Measurements from ENCODE around the gene GNG7.
A peak's percentile ranks its signal among the peaks of the same experiment; 100 is the strongest.
"Not testable (repeated sequence)": the region's sequence is repeated elsewhere in the genome, so short reads cannot be mapped to it uniquely, and the experiment has no call there.

Gene GNG7

DNA sequence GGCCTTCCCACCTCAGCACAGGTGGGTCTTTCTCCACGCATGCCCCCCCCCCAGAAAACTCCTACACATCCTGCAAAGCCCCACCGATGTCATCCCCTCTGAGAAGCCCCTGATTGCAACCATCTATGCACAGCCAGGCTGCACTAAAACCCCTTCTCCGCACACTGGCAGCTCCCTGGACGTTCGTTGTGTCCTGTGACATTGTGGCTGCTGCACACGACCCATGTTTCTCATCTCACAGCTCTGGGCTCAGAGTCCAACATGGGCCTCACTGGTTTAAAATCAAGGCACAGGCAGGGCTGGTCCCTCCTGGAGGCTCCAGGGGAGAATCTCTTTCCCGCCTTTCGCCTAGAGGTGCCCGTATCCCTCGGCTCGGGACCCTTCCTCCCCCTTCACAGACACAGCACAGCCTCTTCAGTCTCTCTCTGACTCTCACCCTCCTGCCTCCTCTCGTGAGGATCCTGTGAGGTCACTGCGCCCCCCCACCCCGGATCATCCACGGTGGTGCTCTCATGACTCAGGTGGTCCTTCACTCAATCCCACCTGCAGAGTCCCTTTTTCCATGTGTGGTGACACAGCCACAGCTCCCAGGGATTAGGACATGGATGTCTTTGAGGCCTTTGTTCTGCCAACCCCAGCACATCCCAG lies 155.3 kb downstream of the GNG7 start:
- DNase-seq: no peak

DNA sequence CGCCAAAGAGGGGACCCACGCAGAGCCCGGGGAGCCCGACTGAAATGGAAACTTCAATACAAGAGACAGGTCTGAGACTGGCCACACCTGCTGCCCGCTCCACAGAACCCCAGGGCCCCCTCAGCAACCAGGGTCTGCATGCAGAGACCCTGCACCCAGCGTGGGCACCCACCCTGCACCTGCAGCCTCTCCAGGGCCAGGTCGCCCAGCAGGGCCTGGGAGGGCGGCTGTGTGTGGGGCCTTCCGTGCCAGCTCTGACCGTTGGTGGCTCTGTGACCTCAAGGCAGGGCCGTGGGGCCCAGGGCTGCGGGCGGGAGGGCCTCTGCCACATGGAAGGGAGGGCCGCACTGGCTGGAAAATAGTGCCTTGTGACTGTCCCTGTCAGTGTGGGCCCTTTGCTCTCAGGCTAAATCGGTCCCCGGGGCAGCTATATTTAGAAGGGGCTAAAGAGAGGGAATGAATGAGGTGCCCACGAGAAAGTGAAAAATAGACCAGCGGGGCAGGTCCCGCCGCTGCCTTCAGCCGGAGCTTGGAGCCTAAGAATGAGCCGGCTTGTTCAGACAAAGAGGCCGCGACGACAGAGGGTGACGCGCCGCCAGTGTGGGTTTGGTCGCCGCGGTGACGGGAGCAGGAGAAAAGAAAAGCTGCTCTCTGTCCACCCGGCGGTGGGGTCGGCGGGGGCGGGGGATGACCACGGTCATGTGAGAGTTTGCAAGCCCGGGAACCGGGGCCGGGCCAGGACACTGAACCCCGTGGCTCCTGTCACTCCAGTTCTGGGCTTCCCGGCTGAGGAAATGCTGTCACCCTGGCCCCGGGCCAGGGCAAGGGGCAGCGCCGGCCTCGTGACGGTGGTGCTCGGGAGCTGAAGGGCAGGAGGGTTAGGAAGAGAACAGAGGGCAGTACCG lies 156.1 kb downstream of the GNG7 start:
- DNase-seq: no peak

DNA sequence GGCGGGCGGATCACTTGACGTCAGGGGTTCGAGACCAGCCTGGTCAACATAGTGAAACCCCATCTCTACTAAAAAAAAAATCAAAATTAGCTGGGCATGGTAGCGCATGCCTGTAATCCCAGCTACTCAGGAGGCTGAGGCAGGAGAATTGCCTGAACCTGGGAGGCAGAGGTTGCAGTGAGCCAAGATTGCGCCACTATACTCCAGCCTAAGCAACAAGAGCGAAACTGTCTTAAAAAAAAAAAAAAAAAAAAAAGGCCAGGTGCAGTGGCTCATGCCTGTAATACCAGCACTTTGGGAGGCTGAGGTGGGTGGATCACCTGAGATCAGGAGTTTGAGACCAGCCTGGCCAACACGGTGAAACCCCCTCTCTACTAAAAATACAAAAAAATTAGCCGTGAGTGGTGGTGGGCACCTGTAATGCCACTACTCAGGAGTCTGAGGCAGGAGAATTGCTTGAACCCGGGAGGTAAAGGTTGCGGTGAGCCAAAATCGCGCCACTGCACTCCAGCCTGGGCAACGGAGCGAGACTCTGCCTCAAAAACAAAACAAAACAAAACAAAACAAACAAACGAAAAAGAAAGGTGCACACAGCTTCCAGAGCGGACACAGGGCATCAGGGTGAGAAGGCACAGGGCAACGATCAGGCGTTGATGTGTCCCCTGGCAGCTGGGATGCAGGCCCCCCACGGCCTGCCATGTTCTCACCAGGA lies 156.9 kb downstream of the GNG7 start:
- DNase-seq: not testable (repeated sequence)

DNA sequence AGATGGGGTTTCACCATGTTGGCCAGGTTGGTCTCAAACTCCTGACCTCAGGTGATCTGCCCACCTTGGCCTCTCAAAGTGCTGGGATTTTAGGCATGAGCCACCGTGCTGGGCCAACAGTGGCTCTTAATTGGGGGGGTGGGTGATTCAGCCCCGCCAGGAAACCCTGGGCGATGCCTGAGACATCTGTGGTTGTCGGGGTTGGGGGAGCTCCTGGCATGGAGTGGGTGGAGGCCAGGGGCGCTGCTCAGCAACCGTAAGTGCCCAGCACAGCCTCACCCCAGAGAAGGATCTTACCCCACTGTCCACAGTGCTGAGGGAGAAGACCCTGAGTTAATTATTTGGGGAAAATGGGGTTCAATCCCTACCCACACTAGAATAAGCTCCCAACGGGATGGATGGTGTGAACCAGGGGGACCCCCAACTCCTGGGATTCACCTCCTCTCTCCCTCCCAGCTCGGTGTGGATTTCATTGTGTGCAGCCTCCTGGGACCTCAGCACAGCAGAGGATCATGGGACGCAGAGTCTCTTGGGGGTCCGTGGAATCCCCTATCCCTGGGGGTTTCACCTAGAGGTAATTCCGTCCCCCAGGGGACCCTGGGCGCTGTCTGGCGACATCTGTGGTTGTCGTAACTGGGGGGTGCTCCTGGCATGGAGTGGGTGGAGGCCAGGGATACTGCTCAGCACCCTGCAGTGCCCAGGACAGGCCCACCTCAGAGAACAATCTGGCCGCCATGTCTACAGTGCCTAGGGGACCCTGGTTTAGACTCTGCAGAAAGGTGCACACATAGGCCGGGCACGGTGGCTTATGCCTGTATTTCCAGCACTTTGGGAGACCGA lies 157.7 kb downstream of the GNG7 start:
- DNase-seq: no peak

DNA sequence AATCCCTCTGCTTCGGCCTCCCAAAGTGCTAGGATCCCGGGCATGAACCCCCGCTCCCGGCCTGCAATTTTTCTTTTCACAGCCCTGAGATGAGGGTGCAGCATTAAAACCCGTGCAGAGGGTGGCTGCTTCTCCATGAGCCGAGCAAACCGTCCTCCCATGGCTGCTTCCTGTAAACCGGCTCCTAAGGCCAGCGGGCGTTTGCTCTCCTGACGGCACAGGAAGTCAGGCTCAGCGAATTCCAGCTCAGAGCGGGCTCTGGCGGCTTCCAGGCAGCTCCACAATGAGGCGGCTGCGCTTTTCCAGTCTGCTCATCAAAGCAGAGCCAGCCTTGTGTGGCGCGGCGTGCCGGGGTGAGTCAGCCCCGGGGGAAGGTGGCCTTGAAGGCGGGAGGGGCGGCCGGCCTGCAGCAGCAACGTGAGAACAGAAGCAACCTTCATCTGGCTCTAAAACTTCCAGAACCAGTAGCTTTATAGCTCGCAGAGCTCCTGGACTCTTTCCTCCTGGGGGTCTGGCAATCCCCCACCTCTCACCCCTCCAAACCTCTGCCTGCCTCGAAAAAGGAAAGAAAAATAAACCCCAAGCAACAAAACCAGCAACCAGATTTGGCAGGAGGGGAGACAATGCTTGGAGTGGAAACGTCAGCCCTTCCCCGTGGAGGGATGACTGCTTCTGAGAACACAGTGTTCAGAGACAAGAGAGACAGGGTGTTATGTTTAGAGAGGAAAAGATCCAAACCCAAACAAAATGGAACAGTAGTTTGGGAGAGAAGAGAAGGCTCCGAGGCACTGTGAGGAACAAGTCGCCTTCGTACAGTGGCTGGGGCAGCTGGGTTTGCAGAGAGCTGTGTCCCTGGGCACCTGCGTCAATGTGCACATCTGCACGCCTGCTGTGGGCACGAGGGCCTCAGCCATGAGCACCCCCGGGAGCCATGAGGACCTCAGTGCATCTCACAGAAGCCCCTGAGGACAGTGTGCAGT lies 158.7 kb downstream of the GNG7 start:
- DNase-seq: peak; percentile 70

DNA sequence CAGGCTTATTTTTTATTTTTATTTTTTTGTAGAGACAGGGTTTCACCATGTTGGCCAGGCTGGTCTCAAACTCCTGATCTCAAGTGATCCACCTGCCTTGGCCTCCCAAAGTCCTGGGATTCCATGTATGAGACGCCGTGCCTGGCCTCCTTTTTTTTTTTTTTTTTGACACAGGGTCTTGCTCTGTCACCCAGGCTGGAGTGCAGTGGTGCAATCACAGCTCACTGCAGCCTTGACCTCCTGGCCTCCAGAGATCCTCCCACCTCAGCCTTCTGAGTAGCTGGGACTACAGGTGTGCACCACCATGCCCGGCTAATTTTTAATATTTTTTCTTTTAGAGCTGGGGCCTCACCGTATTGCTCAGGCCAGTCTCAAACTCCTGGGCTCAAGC lies 159.4 kb downstream of the GNG7 start:
- DNase-seq: not testable (repeated sequence)

DNA sequence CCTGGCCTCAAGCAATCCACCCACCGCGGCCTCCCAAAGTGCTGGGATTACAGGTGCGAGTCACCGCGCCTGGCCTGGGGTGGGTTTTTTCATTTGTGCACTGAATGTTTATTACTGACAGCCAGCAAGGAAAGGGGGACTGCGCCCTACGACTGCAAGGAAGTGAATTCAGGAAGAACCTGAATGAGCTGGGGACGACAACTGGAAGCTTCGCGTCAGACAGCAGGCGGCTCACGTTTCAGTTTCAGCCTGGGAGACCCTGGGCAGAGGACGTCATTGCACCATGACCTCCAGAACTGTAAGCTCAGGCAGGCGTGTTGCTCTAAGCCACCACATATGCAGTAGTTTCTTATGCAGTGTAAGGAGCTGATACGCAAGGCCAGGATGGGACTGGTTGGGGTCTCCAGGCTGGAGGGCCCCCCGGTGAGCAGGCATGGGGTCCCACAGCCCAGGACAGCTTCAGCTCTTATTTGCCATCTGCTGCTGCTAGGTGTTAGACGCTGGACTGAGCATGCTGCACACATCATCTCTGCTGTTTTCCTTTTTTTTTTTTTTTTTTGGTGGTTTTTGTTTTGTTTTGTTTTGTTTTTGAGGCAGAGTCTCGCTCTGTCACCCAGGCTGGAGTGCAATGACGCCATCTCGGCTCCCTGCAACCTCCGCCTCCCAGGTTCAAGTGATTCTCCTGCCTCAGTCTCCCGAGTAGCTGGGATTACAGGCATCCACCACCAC lies 160.0 kb downstream of the GNG7 start:
- no peak for DNase-seq

DNA sequence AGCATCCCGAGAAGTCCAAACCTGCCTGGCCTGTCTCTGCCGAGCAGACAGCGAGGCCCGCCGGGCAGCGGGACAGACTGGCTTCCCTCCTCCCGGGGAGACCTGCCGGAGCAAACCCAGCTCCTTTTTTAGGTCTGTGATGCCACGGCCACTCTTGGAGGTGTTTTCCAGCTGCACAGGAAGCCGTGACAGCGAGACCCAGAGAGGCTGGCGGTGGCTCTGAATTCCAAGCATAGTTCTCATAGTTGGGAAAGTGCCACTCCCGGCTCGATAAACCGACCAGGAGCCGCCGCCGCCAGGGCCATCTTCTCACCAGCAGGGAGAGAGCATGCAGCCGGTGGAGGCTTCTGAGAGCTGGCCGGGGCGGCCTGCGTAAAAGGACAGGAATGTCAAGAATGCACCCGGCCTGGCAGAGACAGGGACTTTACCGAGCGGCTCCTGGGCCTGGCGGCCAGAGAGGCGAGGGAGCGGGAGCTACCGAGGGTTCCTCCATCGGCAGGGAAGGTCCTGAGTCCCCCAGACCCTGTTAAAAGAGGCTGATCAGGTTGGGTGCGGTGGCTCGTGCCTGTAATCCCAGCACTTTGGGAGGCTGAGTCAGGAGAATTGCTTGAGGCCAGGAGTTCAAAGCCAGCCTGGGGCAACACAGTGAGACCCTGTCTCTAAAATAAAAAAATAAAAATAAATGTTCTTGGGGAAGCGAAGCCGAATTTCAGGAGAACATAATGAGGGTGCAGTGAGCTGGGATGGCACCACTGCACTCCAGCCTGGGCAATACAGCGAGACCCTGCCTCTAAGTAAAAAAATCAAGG lies 161.6 kb downstream of the GNG7 start:
- no peak for DNase-seq

DNA sequence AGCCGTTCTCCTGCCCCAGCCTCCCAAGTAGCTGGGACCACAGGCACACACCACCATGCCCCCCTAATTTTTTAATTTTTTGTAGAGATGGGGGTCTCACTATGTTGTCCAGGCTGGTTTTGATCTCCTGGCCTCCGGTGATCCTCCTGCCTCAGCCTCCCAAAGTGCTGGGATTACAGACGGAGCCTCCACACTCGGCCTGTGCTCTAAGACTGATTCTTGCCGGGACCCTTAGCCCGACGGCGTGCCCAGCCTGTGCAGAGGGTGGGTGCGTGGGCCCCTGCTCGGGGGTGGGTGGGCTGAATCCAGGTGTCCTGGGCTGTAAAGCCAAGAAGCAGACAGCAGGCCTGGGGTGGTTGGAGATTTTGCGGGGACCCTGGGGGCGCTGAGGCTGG lies 162.2 kb downstream of the GNG7 start:
- DNase-seq: no peak

DNA sequence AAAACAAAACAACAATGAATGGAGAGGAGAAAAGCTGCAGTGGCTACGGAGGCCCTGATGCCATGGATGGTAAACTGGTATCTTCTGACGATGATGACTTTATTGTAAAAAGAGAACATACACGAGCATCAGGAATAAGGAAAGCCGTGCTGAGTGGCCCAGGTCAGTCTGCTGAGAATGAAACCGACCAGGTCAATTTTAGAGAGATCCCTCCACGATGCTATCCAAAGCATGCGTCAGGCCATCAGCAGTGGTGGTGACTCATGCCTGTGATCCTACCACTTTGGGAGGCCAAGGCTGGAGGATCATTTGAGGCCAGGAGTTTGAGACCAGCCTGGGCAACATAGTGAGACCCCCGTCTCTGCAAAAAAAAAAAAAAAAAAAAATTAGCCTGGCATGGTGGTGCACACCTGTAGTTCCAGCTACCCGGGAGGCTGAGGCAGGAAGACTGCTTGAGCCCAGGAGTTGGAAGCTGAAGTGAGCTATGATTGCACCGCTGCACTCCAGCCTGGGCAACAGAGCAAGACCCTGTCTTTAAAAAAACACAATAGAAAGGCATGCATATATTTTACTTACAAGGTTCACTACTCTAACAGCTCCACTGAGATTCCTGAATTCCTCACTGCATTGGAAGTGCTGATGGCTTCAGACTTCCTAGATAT lies 164.3 kb downstream of the GNG7 start:
- DNase-seq: no peak

DNA sequence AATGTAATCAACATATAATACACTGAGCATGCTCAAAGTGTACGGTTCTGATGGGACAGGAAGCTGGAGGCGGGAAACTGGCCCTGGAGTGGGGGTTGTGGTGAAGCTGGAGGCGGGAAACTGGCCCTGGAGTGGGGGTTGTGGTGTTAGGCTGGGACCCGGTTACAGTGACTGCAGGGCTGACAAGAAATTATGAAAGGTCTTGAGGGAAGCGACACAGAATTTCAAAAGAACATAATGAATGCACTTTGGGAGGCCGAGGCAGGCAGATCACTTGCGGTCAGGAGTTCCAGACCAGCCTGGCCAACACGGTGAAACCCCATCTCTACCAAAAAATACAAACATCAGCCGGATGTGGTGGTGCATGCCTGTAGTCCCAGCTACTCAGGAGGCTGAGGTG lies 164.9 kb downstream of the GNG7 start:
- DNase-seq: not testable (repeated sequence)

DNA sequence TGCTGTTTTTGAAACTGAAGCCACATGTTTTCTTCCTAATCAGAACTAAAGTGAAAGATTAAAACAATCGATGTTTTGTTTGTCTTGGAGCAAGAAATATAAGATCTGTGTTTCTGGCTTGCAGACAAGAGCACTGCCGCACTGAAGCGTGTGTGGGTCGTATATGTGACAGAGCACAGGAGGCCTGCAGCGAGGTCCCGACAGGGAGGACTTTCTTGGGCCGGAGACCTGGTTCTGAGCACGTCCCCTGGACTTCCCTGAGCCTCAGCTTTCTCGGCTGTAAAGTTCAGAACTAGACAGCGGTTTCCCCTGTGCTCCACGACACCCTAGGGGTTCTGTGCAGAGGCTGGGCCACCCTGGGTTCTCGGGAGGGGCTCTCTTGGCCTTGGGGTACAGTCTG lies 166.0 kb downstream of the GNG7 start:
- no peak for DNase-seq

DNA sequence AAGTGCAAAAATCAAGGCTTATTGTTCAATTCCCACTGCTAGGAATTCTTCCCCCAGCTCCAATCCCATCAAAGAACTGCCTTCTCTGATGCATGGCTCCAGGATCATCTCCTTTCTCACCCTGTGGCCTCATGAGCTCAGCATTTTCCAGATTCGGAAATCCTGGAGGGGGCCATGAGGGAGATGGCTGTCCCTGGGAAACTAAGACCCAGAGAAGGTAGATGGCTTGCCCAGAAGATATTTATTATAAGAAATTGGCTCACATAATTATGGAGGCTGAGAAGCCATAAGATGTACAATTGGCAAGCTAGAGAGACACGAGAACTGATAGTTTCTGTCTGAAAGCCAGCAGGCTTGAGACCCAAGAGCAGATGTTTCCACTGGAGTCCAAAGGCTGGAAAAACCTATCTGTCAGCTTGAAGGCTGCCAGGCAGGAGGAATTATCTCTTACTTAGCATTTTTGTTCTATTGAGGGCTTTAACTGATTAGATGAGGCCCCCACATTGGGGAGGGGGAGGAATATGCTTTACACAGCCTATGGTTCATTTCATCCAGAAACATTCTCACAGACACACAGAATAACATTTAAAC lies 168.0 kb downstream of the GNG7 start:
- no peak for DNase-seq

DNA sequence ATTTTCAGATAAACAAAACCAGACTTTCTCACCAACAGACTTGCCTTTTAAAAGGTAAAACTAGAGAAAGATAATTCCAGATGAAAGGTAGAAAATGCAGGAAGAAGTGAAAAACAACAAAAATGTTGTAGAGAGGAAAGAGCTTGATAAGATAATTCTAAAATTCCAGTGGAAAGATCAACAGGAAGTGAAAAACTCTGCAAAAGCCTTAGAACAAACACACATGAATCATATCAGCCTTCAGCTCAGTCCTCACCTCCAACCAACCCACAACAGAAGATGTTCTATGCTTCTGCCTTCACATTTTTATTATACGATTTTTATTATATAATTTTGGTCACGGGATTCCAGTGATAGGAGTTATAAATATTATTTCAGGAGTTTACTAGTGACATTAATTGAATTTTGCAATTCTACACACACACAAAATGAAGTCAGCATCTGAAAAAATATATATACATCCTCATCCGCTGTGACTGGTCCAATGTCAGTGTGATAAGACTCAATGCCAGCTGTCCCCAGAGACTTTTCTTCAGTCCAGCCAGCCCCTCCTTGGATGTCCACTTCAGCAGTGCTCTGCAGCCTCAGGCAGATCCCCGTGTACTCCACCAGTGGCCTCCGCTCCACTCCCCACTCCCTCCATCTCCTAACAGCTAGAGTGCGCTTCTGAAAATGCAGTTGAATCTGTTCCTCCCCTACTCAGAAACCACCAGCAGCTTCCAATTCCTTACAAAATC lies 168.6 kb downstream of the GNG7 start:
- DNase-seq: no peak

DNA sequence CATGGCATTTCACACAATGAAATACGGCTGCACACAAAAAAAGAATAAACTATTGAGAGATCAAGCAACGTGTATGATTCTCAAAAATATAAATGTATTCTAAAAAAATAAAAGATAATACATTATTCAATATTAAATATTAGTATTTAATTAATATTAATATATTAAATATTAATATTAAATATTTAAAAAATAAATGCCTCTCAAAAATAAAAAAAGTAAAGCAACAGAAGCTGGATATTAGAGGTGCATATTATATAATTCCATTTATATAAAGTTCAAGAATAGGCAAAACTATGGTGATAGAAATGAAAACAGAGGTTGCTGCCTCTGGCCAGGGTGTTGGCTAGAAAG lies 169.4 kb downstream of the GNG7 start:
- DNase-seq: no peak

DNA sequence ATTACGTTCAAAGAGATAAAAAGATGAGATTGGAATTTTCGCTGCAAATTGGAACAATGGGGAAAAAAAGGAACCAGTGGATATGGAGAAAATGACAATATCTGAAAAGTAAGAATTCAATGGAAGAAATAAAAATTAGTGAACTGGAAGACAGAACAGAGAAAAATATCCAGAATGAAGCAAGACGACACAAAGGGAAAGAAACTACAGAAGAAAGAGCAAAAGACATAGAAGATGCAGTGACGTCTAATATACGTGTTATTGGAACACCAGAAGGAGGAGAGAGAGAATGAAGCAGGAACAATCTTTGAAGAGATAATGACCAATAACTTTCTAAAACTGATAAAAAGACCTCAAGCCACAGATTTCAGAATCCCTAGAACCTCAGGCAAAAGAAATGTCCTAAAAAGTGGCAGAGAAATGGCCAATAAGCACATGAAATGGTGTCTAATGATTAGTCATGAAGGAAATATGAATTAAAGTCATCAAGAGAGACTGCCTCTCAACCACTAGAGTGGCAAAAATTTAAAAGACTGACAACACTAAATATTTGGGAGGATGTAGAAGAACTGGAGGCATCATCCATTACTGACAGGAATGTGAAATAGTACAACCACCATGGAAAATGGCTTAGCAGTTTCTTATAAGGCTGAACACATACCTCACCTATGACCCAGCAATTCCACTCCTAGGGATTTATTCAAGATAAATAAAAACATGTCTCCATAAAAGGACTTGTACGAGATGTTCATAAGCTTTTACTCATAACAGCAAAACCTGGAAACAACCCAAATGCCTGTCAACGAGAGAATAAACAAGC lies 170.0 kb downstream of the GNG7 start:
- no peak for DNase-seq

DNA sequence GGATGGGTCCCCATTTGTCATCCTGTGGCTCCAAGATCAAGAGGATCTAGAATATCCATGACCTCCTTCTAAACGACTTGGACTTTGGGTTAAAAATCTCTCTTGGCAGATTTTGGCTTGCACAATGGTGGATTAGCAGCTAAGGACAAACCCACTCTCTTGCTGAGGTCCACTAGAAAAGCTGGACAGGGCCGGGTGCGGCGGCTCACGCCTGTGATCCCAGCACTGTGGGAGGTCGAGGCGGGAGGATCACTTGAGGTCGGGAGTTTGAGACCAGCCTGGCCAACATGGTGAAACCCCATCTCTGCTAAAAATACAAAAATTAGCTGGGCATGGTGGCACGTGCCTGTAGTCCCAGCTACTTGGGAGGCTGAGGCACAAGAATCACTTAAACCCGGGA lies 172.6 kb downstream of the GNG7 start:
- not testable (repeated sequence) for DNase-seq

Measured in NCI-H2227 treated with DMSO at 0.1 percent for 48 hours (cell line).